Caco-2 (cell line): Measurements from ENCODE around the gene HLCS. TPM values are rescaled to one million over a fixed set of nuclear protein-coding genes. Genes with fewer than 3 reads are reported as not detected.

Experiments used
- BruUV-seq: library from RNA; stranded (reverse); fragments of 400-500 nt; replicated peaks from 2 replicates; lab custom pipeline; 2021; lab: Mats Ljungman, UMichigan
- CTCF ChIA-PET: fragments of 300-600 bp; sonication (Branson Sonifier 250); formaldehyde crosslinking; loops from one replicate; lab custom pipeline; 2022; ENCODE audit warnings: antibody characterized with exemption; lab: Charles Lee
- POLR2A ChIA-PET: fragments of 300-600 bp; sonication (Branson Sonifier 250); formaldehyde crosslinking; loops from one replicate; lab custom pipeline; 2022; ENCODE audit warnings: antibody characterized with exemption; lab: Charles Lee
- DNase-seq, 2 experiments: peaks; one replicate each; pipeline versions ENCODE4 v3.0.0 to v3.0.0-alpha.2; 2020 to 2022
- H3K27me3 ChIP-seq: replicated peaks from 2 replicates; pipeline ENCODE4 v1.6.0; 2011; ENCODE audit warnings: low read length; ENCODE audit not compliant: control insufficient read depth, insufficient read depth
- H3K36me3 ChIP-seq: 2 replicates; pipeline ENCODE4 v1.5.1; 2011; ENCODE audit warnings: low read length; ENCODE audit not compliant: control insufficient read depth, insufficient read depth
- H3K4me1 ChIP-seq: fragments of 250-450 bp; sonication (Bioruptor Pico); 2 replicates; pipeline ENCODE4 v1.5.1; 2020; ENCODE audit warnings: mild to moderate bottlenecking
- H3K4me3 ChIP-seq: 2 replicates; pipeline ENCODE4 v1.5.1; 2011; ENCODE audit warnings: low read depth, mild to moderate bottlenecking, control low read depth, low read length
- H3K9me3 ChIP-seq: fragments of 250-450 bp; sonication (Bioruptor Pico); 2 replicates; pipeline ENCODE4 v1.5.1; 2020; ENCODE audit warnings: mild to moderate bottlenecking, moderate library complexity
- H3K27ac Mint-ChIP-seq: one replicate; pipeline ENCODE4 v1.8.0; 2022; ENCODE audit warnings: mixed read lengths; ENCODE audit not compliant: unreplicated experiment
- H3K27me3 Mint-ChIP-seq: one replicate; pipeline ENCODE4 v1.8.0; 2022; ENCODE audit warnings: mixed read lengths; ENCODE audit not compliant: insufficient read depth, unreplicated experiment
- H3K36me3 Mint-ChIP-seq: one replicate; pipeline ENCODE4 v1.8.0; 2022; ENCODE audit warnings: mild to moderate bottlenecking, mixed read lengths; ENCODE audit not compliant: insufficient read depth, unreplicated experiment
- H3K4me1 Mint-ChIP-seq: one replicate; pipeline ENCODE4 v1.8.0; 2022; ENCODE audit warnings: low read depth, mixed read lengths; ENCODE audit not compliant: unreplicated experiment
- H3K4me3 Mint-ChIP-seq: one replicate; pipeline ENCODE4 v1.8.0; 2022; ENCODE audit warnings: mild to moderate bottlenecking, moderate library complexity, mixed read lengths; ENCODE audit not compliant: unreplicated experiment
- H3K9me3 Mint-ChIP-seq: one replicate; pipeline ENCODE4 v1.8.0; 2022; ENCODE audit warnings: mixed read lengths; ENCODE audit not compliant: unreplicated experiment
- intact Hi-C: fragments of 100-400 bp; cut with micrococcal nuclease; formaldehyde crosslinking; loops from one replicate; pipeline ENCODE4 v1.10.0; 2022; ENCODE audit not compliant: unreplicated experiment
- total RNA-seq: library from RNA; stranded (reverse); gene quantifications from 2 replicates; pipeline ENCODE4 v1.2.3, GENCODE V29; 2022
- TF ChIP-seq, protein P1 (sequence below), 2 experiments: fragments of 200-600 bp in 1 of 2; IDR thresholded peaks; 1 replicate in 1 of 2; 2 replicates in 1 of 2; pipeline versions ENCODE4 v1.5.1 to v1.8.0; 2011 to 2022; ENCODE audit warnings: antibody characterized with exemption in 1 of 2, control low read depth in 1 of 2, inconsistent platforms in 1 of 2, low read depth in 1 of 2, low read length in 1 of 2, mild to moderate bottlenecking in 1 of 2, moderate library complexity in 1 of 2; ENCODE audit not compliant: insufficient read depth in 1 of 2, severe bottlenecking in 1 of 2, unreplicated experiment in 1 of 2

The HLCS gene
- total RNA-seq, 1 experiment from 2014 or later, result 26.2 TPM

DNA sequence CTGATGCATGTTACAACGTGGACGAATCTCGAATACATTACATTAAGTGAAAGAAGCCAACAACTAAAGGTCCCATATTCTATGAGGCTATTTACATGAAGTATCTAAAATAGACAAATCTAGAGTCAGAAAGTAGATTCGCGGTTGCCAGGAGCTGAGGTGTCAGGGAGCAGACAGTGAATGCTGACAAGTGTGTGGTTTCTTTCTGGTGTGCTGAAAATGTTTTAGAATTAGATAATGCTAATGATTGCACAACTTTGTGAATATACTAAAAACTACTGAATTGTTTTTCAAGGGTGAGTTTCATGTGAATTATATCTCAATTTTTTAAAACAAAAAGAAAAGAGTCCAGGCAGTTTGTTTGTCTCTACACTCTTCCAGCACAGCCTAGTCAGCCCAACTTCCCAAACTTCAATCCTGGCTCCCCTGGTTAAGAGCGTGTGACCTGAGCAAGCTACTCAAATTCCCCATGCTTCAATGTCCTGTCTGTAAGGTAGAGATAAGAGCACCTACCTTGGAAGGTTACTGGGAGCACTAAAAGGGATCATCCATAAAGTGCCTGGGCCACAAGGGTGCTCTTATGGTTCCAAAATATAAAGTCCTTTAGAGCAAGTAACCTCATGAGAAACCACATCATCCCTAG, 20.9 kb downstream of the HLCS start:
- H3K9me3 Mint-ChIP-seq, result no peaks in the 10 kb centered on the region
- intact Hi-C loops, result no loop called here
- no peaks in the 10 kb centered on the region for H3K4me1 Mint-ChIP-seq
- BruUV-seq, result no TSS peak
- H3K27me3 Mint-ChIP-seq, result no peaks in the 10 kb centered on the region
- no peak overlapping the region for H3K27ac Mint-ChIP-seq
- POLR2A ChIA-PET, result no interaction called here
- H3K9me3 ChIP-seq, result no peaks in the 10 kb centered on the region
- no peaks in the 10 kb centered on the region for H3K27me3 ChIP-seq
- peaks cover 32% of the 10 kb centered on the region for H3K36me3 Mint-ChIP-seq
- H3K4me3 Mint-ChIP-seq, result no peak overlapping the region
- no peaks in the 10 kb centered on the region for H3K36me3 ChIP-seq
- DNase-seq, result no peak
- no peak overlapping the region for H3K4me3 ChIP-seq
- TF ChIP-seq, protein P1, sequence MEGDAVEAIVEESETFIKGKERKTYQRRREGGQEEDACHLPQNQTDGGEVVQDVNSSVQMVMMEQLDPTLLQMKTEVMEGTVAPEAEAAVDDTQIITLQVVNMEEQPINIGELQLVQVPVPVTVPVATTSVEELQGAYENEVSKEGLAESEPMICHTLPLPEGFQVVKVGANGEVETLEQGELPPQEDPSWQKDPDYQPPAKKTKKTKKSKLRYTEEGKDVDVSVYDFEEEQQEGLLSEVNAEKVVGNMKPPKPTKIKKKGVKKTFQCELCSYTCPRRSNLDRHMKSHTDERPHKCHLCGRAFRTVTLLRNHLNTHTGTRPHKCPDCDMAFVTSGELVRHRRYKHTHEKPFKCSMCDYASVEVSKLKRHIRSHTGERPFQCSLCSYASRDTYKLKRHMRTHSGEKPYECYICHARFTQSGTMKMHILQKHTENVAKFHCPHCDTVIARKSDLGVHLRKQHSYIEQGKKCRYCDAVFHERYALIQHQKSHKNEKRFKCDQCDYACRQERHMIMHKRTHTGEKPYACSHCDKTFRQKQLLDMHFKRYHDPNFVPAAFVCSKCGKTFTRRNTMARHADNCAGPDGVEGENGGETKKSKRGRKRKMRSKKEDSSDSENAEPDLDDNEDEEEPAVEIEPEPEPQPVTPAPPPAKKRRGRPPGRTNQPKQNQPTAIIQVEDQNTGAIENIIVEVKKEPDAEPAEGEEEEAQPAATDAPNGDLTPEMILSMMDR (IDR thresholded peaks at IDR 0.05; ENCODE audit: insufficient read depth in 1 of 2, low read depth in 1 of 2, low read length in 1 of 2, severe bottlenecking in 1 of 2, unreplicated experiment in 1 of 2), result no peak
- CTCF ChIA-PET, result interaction anchor here (0.6 kb wide), 1 partner anchor 136 kb away, joined by 13 read pairs; no protein-coding TSS in a partner anchor
- H3K4me1 ChIP-seq, result no peaks in the 10 kb centered on the region

DNA sequence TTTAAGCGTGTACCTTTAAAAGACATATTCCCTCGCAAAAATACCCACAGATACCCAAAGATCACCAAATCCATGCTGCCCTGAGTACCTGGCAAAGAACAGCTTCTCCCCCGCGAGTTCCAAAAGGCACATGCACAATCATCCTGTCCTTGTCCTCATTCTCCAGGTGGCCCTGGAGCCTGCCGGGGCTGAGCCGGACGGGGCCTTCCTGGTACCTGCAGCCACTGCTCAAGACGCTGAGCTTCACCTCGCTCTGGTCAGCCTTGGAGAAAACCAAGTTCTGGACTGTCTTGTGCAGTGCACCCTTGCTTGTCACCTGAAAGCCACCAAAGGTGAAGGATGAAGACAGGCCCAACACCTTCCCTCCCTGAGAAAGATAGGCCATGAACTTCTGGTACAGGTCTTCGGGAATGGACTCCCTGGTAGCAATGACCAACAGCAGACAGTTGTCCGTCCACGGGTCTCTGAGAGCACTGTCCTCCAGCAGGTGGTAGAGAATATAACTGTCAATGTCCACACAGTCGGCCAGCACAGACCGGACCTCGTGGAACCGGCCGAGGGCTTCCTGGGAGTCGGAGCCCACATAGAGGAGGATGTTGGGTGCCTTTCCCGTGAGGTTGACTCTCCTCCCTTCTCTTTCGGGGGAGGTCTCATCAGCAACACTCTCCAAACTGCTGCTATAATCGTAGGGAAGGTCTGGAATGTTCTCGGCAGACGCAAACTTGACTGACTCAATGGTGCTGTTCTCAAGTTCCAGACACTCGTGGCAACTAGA, 29.9 kb downstream of the HLCS start:
- POLR2A ChIA-PET, result no interaction called here
- DNase-seq, result no peak
- H3K27me3 Mint-ChIP-seq, result no peaks in the 10 kb centered on the region
- H3K27me3 ChIP-seq, result no peaks in the 10 kb centered on the region
- BruUV-seq, result no TSS peak
- no peaks in the 10 kb centered on the region for H3K9me3 ChIP-seq
- H3K9me3 Mint-ChIP-seq, result no peaks in the 10 kb centered on the region
- H3K4me3 Mint-ChIP-seq, result no peak overlapping the region
- no peaks in the 10 kb centered on the region for H3K4me1 ChIP-seq
- intact Hi-C loops, result no loop called here
- TF ChIP-seq, protein P1 (IDR thresholded peaks at IDR 0.05; ENCODE audit: insufficient read depth in 1 of 2, low read depth in 1 of 2, low read length in 1 of 2, severe bottlenecking in 1 of 2, unreplicated experiment in 1 of 2), result no peak
- H3K36me3 Mint-ChIP-seq, result peaks cover 13% of the 10 kb centered on the region
- CTCF ChIA-PET, result no interaction called here
- H3K27ac Mint-ChIP-seq, result no peak overlapping the region
- H3K4me3 ChIP-seq, result no peak overlapping the region
- peaks cover 3% of the 10 kb centered on the region for H3K36me3 ChIP-seq
- peaks cover 6% of the 10 kb centered on the region for H3K4me1 Mint-ChIP-seq

- Mint-ChIP-seq H3K9me3 (no peaks in the 10 kb centered on the region), H3K36me3 (peaks cover 13% of the 10 kb centered on the region), H3K27me3 (no peaks in the 10 kb centered on the region), H3K4me1 (peaks cover 6% of the 10 kb centered on the region), H3K4me3 (no peak overlapping the region), H3K27ac (no peak overlapping the region)
- TF ChIP-seq, protein P1 (IDR thresholded peaks at IDR 0.05; ENCODE audit: insufficient read depth in 1 of 2, low read depth in 1 of 2, low read length in 1 of 2, severe bottlenecking in 1 of 2, unreplicated experiment in 1 of 2), result no peak
- H3K27me3 ChIP-seq, result no peaks in the 10 kb centered on the region
- no peak for DNase-seq
- H3K36me3 ChIP-seq, result peaks cover 3% of the 10 kb centered on the region
- intact Hi-C loops, result no loop called here
- H3K9me3 ChIP-seq, result no peaks in the 10 kb centered on the region
- H3K4me3 ChIP-seq, result no peak overlapping the region
- H3K4me1 ChIP-seq, result no peaks in the 10 kb centered on the region
- BruUV-seq, result no TSS peak
- ChIA-PET CTCF (no interaction called here), POLR2A (no interaction called here)
Measured at GRCh38 chr21:36934864-36935420, 31.5 kb downstream of the HLCS start.
